ENCODE data around the gene TMEM72.
A peak's percentile ranks its signal among the peaks of the same experiment; 100 is the strongest.

The TMEM72 gene

GRCh38 chr10:44874166-44874565 lies 37.0 kb upstream of the TMEM72 start (continued):
- TF ChIP-seq POU6F1 (CRISPR knock-in tag; IDR thresholded peaks at IDR 0.05; ENCODE audit: borderline replicate concordance, low read depth) (no peak), RARB (CRISPR knock-in tag; IDR thresholded peaks at IDR 0.05) (no peak), ZNF70 (CRISPR knock-in tag; IDR thresholded peaks at IDR 0.05) (no peak), ZFP30 (CRISPR knock-in tag; IDR thresholded peaks at IDR 0.05) (no peak), TCF4 (CRISPR knock-in tag; IDR thresholded peaks at IDR 0.05; ENCODE audit: borderline replicate concordance) (no peak), ESRRG (CRISPR knock-in tag; IDR thresholded peaks at IDR 0.05) (no peak)

GRCh38 chr10:44878706-44879530 lies 32.2 kb upstream of the TMEM72 start:
- TF ChIP-seq TOX (CRISPR knock-in tag; IDR thresholded peaks at IDR 0.05; ENCODE audit: borderline replicate concordance): no peak
- no peak for TF ChIP-seq ZFP3 (CRISPR knock-in tag; IDR thresholded peaks at IDR 0.05)
- no peak for TF ChIP-seq CSRNP3 (CRISPR knock-in tag; IDR thresholded peaks at IDR 0.05)
- TF ChIP-seq ZC3H10 (CRISPR knock-in tag; IDR thresholded peaks at IDR 0.05): no peak
- no peak for TF ChIP-seq OSR1 (CRISPR knock-in tag; IDR thresholded peaks at IDR 0.05)
- no peak for TF ChIP-seq PATZ1 (CRISPR knock-in tag; IDR thresholded peaks at IDR 0.05; ENCODE audit: borderline replicate concordance)
- no peak for TF ChIP-seq ARNTL (CRISPR knock-in tag; IDR thresholded peaks at IDR 0.05; ENCODE audit: borderline replicate concordance, low read depth)
- no peak for TF ChIP-seq CREB5 (CRISPR knock-in tag; IDR thresholded peaks at IDR 0.05; ENCODE audit: low read depth)
- TF ChIP-seq ZFP30 (CRISPR knock-in tag; IDR thresholded peaks at IDR 0.05): no peak
- no peak for TF ChIP-seq ESRRG (CRISPR knock-in tag; IDR thresholded peaks at IDR 0.05)
- TF ChIP-seq POU6F1 (CRISPR knock-in tag; IDR thresholded peaks at IDR 0.05; ENCODE audit: borderline replicate concordance, low read depth): no peak
- no peak for TF ChIP-seq SNAI2 (CRISPR knock-in tag; IDR thresholded peaks at IDR 0.05)
- no peak for TF ChIP-seq CSDC2 (CRISPR knock-in tag; IDR thresholded peaks at IDR 0.05)
- no peak for TF ChIP-seq ZNF565 (CRISPR knock-in tag; conservative IDR thresholded peaks at IDR 0.05; ENCODE audit: low read depth)
- no peak for TF ChIP-seq BACH2 (CRISPR knock-in tag; IDR thresholded peaks at IDR 0.05; ENCODE audit: borderline replicate concordance)
- peak; percentile 95 for ATAC-seq

GRCh38 chr10:44879531-44879899 lies 31.6 kb upstream of the TMEM72 start:
- no peak for TF ChIP-seq GLIS3 (CRISPR knock-in tag; IDR thresholded peaks at IDR 0.05)
- TF ChIP-seq BACH2 (CRISPR knock-in tag; IDR thresholded peaks at IDR 0.05; ENCODE audit: borderline replicate concordance): no peak
- TF ChIP-seq CSRNP3 (CRISPR knock-in tag; IDR thresholded peaks at IDR 0.05): no peak
- no peak for TF ChIP-seq ZNF565 (CRISPR knock-in tag; conservative IDR thresholded peaks at IDR 0.05; ENCODE audit: low read depth)
- TF ChIP-seq ESRRG (CRISPR knock-in tag; IDR thresholded peaks at IDR 0.05): no peak
- TF ChIP-seq PATZ1 (CRISPR knock-in tag; IDR thresholded peaks at IDR 0.05; ENCODE audit: borderline replicate concordance): no peak
- no peak for TF ChIP-seq SNAI2 (CRISPR knock-in tag; IDR thresholded peaks at IDR 0.05)
- TF ChIP-seq ZC3H10 (CRISPR knock-in tag; IDR thresholded peaks at IDR 0.05): no peak
- TF ChIP-seq ZFP30 (CRISPR knock-in tag; IDR thresholded peaks at IDR 0.05): no peak
- TF ChIP-seq CREB5 (CRISPR knock-in tag; IDR thresholded peaks at IDR 0.05; ENCODE audit: low read depth): no peak
- peak; percentile 39 for ATAC-seq

All from SK-N-SH treated with all-trans-retinoic acid at 6 μM for 48 hours (cell line).